Endothelial cell (in vitro differentiated cells): Measurements from ENCODE around the gene ELP2. TPM values are rescaled to one million over a fixed set of nuclear protein-coding genes. Genes with fewer than 3 reads are reported as not detected.

Experiments
- DNase-seq: peaks from one replicate; pipeline ENCODE4 v3.0.0; 2021; ENCODE audit warnings: low spot score
- H3K27ac Mint-ChIP-seq: one replicate; pipeline ENCODE4 v1.8.0; 2021; ENCODE audit warnings: mixed read lengths, inconsistent platforms; ENCODE audit not compliant: unreplicated experiment
- H3K27me3 Mint-ChIP-seq: one replicate; pipeline ENCODE4 v1.8.0; 2021; ENCODE audit warnings: mild to moderate bottlenecking, moderate library complexity, mixed read lengths, inconsistent platforms; ENCODE audit not compliant: unreplicated experiment
- H3K36me3 Mint-ChIP-seq: one replicate; pipeline ENCODE4 v1.8.0; 2021; ENCODE audit warnings: mild to moderate bottlenecking, low read depth, mixed read lengths, inconsistent platforms; ENCODE audit not compliant: unreplicated experiment
- H3K4me1 Mint-ChIP-seq: one replicate; pipeline ENCODE4 v1.8.0; 2021; ENCODE audit warnings: mild to moderate bottlenecking, mixed read lengths, inconsistent platforms; ENCODE audit not compliant: unreplicated experiment
- H3K4me3 Mint-ChIP-seq: one replicate; pipeline ENCODE4 v1.8.0; 2021; ENCODE audit warnings: mild to moderate bottlenecking, mixed read lengths, inconsistent platforms; ENCODE audit not compliant: unreplicated experiment
- H3K9me3 Mint-ChIP-seq: one replicate; pipeline ENCODE4 v1.8.0; 2021; ENCODE audit warnings: mixed read lengths, inconsistent platforms; ENCODE audit not compliant: unreplicated experiment
- CTCF ChIP-seq: fragments of 200-600 bp; sonication (generic); IDR thresholded peaks from one replicate; pipeline ENCODE4 v1.5.0; 2021; ENCODE audit warnings: antibody characterized with exemption; ENCODE audit not compliant: unreplicated experiment
- total RNA-seq: library from RNA; stranded (reverse); fragmentation: NEBNext Ultra II Directional; extraction: Animal tissue kit (Norgen Biotek cat#: 25700); gene quantifications from one replicate; pipeline ENCODE4 v1.2.1, GENCODE V29; 2021; ENCODE audit not compliant: unreplicated experiment

The ELP2 gene
- total RNA-seq, 1 donor from 2014 or later, result 90.5 TPM

DNA sequence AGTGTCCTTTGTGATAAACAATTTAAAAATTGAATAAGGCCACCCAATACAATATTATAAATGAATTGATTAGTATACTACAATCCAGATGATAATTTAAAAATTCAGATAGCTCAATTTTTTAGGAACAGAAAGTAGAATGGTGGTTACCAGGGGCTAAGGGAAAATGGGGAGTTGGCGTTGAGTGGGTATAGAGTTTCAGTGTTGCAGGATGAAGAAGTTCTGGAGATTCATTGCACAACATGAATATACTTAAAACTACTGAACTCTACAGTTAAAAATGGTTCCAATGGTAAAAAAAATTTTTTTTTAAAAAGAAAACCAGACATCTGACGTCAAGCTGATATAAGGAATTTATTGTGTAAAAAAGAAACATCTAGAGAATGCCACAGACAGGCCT, 21.5 kb upstream of the ELP2 start:
- DNase-seq, result no peak
- Mint-ChIP-seq H3K36me3 (peaks cover 19% of the 10 kb centered on the region), H3K27ac (no peak overlapping the region), H3K4me1 (no peaks in the 10 kb centered on the region), H3K4me3 (no peak overlapping the region), H3K27me3 (peaks cover 4% of the 10 kb centered on the region), H3K9me3 (no peaks in the 10 kb centered on the region)
- no peak for TF ChIP-seq CTCF

DNA sequence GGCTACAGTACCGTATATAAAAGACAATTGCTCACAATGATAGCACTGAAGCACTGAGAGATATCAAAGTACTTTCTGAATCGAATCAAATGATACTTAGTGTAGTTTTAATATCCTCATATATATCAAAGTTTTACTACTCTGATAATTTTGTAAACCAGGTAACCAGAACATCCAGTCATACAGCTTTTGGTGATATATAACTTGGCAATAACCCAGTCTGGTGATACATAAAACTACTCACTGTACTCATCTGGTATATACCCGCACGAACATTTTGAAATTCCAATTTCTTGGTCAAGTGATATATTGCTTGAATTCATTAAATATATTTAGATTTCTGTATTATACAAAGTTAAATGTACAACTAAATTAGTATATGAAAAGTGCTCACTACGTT, 21.1 kb upstream of the ELP2 start:
- Mint-ChIP-seq H3K4me1 (no peaks in the 10 kb centered on the region), H3K4me3 (no peak overlapping the region), H3K27ac (no peak overlapping the region), H3K9me3 (no peaks in the 10 kb centered on the region), H3K36me3 (peaks cover 19% of the 10 kb centered on the region), H3K27me3 (peaks cover 4% of the 10 kb centered on the region)
- no peak for DNase-seq
- TF ChIP-seq CTCF, result no peak

DNA sequence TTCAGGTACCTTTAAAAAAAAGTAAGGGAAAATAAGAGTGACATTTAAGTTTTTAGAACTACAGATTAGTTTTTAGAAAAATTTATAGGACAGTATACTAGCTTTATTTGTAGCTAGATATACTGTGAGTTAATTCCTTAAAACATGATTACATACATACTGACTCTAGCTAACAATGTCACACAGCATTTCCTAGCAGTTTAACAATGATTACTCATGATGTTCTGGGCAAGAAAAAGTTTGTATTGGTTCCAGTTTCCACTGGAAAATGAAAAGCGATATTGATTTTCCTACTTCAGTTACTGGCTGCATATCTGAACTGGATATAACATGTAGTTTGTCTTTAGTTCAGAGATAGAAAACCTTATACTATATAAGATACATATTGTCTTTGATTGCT, 20.0 kb upstream of the ELP2 start:
- no peak for TF ChIP-seq CTCF
- no peak overlapping the region for H3K27ac Mint-ChIP-seq

DNA sequence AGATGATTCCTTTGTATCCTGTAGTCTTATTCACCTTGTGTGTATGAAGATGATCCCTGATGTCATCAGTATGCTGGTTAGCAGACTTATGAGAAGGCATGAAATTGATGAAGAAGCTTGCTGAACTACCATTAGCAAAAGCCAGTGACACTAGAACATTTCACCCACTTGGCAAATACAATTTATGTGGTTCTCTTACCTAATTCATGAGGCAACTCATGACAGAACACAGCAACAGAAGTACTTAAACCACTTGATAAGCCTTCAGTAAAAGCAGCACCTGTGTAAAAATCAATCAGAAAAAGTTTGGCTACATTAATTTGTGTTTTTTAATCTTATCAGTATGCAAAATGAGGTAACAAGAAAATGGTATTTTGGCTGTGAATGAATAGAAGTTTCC, 17.4 kb upstream of the ELP2 start:
- Mint-ChIP-seq H3K9me3 (no peaks in the 10 kb centered on the region), H3K4me3 (no peak overlapping the region), H3K27ac (no peak overlapping the region), H3K27me3 (peaks cover 4% of the 10 kb centered on the region), H3K4me1 (no peaks in the 10 kb centered on the region), H3K36me3 (peaks cover 37% of the 10 kb centered on the region)
- no peak for DNase-seq
- TF ChIP-seq CTCF, result no peak

More for the DNA sequence above, 20.0 kb upstream of the ELP2 start:
- Mint-ChIP-seq H3K36me3 (peaks cover 21% of the 10 kb centered on the region), H3K4me3 (no peak overlapping the region), H3K4me1 (no peaks in the 10 kb centered on the region), H3K9me3 (no peaks in the 10 kb centered on the region), H3K27me3 (peaks cover 6% of the 10 kb centered on the region)
- DNase-seq, result no peak

- no peaks in the 10 kb centered on the region for H3K4me1 Mint-ChIP-seq
- no peak for DNase-seq
- H3K27ac Mint-ChIP-seq, result no peak overlapping the region
- H3K36me3 Mint-ChIP-seq, result peaks cover 46% of the 10 kb centered on the region
- H3K9me3 Mint-ChIP-seq, result no peaks in the 10 kb centered on the region
- H3K27me3 Mint-ChIP-seq, result peaks cover 2% of the 10 kb centered on the region
- peak overlapping the region; percentile 4 for H3K4me3 Mint-ChIP-seq
- TF ChIP-seq CTCF, result no peak
Observed at GRCh38 chr18:36114251-36114650, 15.4 kb upstream of the ELP2 start.
